ENCODE results near the gene KCNK15. TPM values are rescaled to one million over a fixed set of nuclear protein-coding genes. Genes with fewer than 3 reads are reported as not detected.

Gene KCNK15
- total RNA-seq, 1 donor from 2014 or later, result 0.21 TPM

GRCh38 chr20:44700306-44700705 lies 45.4 kb upstream of the KCNK15 start:
- no peaks in the 10 kb centered on the region for H3K36me3 Mint-ChIP-seq
- H3K4me3 ChIP-seq, result no peak overlapping the region
- no peaks in the 10 kb centered on the region for H4K20me1 ChIP-seq (ENCODE audit: low read depth)
- no peaks in the 10 kb centered on the region for H3F3A ChIP-seq (ENCODE audit: low read depth)
- no peaks in the 10 kb centered on the region for H3K27me3 ChIP-seq
- peaks cover 9% of the 10 kb centered on the region for H3K27me3 Mint-ChIP-seq (ENCODE audit: insufficient read depth, low read depth)
- no peak overlapping the region for H3K9ac ChIP-seq
- H3K27ac Mint-ChIP-seq, result peak overlapping the region; percentile 25
- peaks cover 10% of the 10 kb centered on the region for H3K4me1 ChIP-seq
- TF ChIP-seq CTCF (IDR thresholded peaks at IDR 0.05) (no peak), EZH2 (IDR thresholded peaks at IDR 0.05) (no peak), EZH2phosphoT487 (IDR thresholded peaks at IDR 0.05) (no peak)
- H3K9me3 Mint-ChIP-seq, result no peaks in the 10 kb centered on the region
- H3K9me3 ChIP-seq (ENCODE audit: low read depth), result no peaks in the 10 kb centered on the region
- H3K79me2 ChIP-seq (ENCODE audit: low read depth), result no peaks in the 10 kb centered on the region
- H3K27ac ChIP-seq, result no peak overlapping the region
- H3K4me2 ChIP-seq, result no peak overlapping the region
- no peak overlapping the region for H2AFZ ChIP-seq (replicated peaks)
- H3K36me3 ChIP-seq, result no peaks in the 10 kb centered on the region
- no peak overlapping the region for H3K4me3 Mint-ChIP-seq
- no peak for DNase-seq (ENCODE audit: low spot score)
- peaks cover 27% of the 10 kb centered on the region for H3K4me1 Mint-ChIP-seq

GRCh38 chr20:44701118-44701857 lies 44.4 kb upstream of the KCNK15 start:
- Mint-ChIP-seq H3K4me3 (no peak overlapping the region), H3K9me3 (no peaks in the 10 kb centered on the region), H3K36me3 (no peaks in the 10 kb centered on the region), H3K4me1 (peaks cover 29% of the 10 kb centered on the region), H3K27me3 (ENCODE audit: insufficient read depth, low read depth) (peaks cover 9% of the 10 kb centered on the region), H3K27ac (peak overlapping the region; percentile 68)
- no peak for DNase-seq (ENCODE audit: low spot score)
- Histone ChIP-seq H3K27me3 (no peaks in the 10 kb centered on the region), H3K79me2 (ENCODE audit: low read depth) (no peaks in the 10 kb centered on the region), H3F3A (ENCODE audit: low read depth) (no peaks in the 10 kb centered on the region), H3K4me1 (peaks cover 10% of the 10 kb centered on the region), H4K20me1 (ENCODE audit: low read depth) (no peaks in the 10 kb centered on the region), H3K4me3 (no peak overlapping the region), H3K36me3 (no peaks in the 10 kb centered on the region), H3K4me2 (no peak overlapping the region), H3K9ac (no peak overlapping the region), H2AFZ (replicated peaks) (no peak overlapping the region), H3K27ac (no peak overlapping the region), H3K9me3 (ENCODE audit: low read depth) (no peaks in the 10 kb centered on the region)
- no peak for TF ChIP-seq CTCF (IDR thresholded peaks at IDR 0.05)
- no peak for TF ChIP-seq EZH2phosphoT487 (IDR thresholded peaks at IDR 0.05)
- no peak for TF ChIP-seq EZH2 (IDR thresholded peaks at IDR 0.05)

- Histone ChIP-seq H3K27ac (no peak overlapping the region), H3K79me2 (ENCODE audit: low read depth) (no peaks in the 10 kb centered on the region), H3F3A (ENCODE audit: low read depth) (peaks cover 1% of the 10 kb centered on the region), H3K36me3 (no peaks in the 10 kb centered on the region), H3K9me3 (ENCODE audit: low read depth) (no peaks in the 10 kb centered on the region), H3K4me1 (peaks cover 15% of the 10 kb centered on the region), H3K27me3 (no peaks in the 10 kb centered on the region), H2AFZ (replicated peaks) (no peak overlapping the region), H4K20me1 (ENCODE audit: low read depth) (no peaks in the 10 kb centered on the region), H3K4me3 (no peak overlapping the region), H3K4me2 (no peak overlapping the region), H3K9ac (no peak overlapping the region)
- DNase-seq (ENCODE audit: low spot score), result peak; percentile 47
- Mint-ChIP-seq H3K27me3 (ENCODE audit: insufficient read depth, low read depth) (peaks cover 9% of the 10 kb centered on the region), H3K4me1 (peaks cover 35% of the 10 kb centered on the region), H3K9me3 (no peaks in the 10 kb centered on the region), H3K4me3 (no peak overlapping the region), H3K36me3 (no peaks in the 10 kb centered on the region), H3K27ac (peak overlapping the region; percentile 68)
- TF ChIP-seq EZH2phosphoT487 (IDR thresholded peaks at IDR 0.05), result no peak
- no peak for TF ChIP-seq CTCF (IDR thresholded peaks at IDR 0.05)
- no peak for TF ChIP-seq EZH2 (IDR thresholded peaks at IDR 0.05)
These were observed 43.8 kb upstream of the KCNK15 start for GRCh38 chr20:44701858-44702256.

All from neural progenitor cell (in vitro differentiated cells).